Stimulated activated CD4-positive, alpha-beta T cell treated with anti-CD3 and anti-CD28 coated beads, Interleukin-2, amount 100 ng/mL, for 24 hours (primary cell): ENCODE data around the gene NEURL2.

ENCODE experiments used
- DNase-seq, 2 donors: peaks; one replicate each; pipeline ENCODE4 v3.0.0-alpha.2; 2020

NEURL2 gene

DNA sequence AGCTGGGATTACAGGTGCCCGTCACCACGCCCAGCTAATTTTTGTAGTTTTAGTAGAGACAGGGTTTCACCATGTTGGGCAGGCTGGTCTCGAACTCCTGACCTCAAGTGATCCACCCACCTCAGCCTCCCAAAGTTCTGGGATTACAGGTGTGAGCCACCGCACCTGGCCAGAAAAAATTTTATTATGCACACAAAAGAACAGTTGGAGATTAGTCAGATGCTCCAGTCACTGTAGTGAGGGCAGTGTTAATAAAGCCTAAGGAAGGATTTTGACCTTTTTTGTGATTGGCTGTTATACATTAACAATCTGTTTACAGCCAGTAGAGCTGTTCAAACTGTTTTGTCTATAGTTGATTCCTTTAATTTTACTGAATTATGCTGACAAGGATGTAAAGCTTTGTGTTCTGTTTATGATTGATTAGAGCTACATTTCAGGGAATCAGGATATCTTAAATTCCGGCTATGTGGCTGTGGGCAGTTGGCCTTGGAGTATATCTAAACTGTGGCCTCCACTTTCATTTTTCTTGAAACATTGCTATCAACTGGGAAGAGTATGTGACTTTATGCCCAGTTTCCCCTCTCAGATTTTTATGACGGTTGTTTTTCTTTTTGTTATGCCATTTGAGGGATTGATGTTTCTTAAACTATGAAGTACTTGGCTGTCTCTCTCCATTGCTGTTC lies 23.7 kb downstream of the NEURL2 start:
- no peak for DNase-seq

DNA sequence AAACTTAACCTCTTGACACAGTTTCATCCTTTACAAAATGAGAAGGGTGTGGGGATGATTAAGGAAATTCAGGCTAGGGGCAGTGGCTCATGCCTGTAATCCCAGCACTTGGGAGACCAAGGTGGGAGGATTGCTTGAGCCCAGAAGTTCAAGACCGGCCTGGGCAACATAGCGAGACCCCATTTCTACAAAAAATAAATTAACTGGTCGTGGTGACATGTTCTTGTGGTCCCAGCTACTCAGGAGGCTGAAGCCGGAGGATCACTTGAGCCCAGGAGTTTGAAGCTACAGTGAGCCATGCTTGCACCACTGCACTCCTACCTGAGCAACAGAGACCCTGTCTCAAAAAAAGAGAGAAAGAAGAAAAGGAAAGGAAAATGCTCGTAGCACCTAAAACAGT lies 24.6 kb downstream of the NEURL2 start:
- no peak for DNase-seq

DNA sequence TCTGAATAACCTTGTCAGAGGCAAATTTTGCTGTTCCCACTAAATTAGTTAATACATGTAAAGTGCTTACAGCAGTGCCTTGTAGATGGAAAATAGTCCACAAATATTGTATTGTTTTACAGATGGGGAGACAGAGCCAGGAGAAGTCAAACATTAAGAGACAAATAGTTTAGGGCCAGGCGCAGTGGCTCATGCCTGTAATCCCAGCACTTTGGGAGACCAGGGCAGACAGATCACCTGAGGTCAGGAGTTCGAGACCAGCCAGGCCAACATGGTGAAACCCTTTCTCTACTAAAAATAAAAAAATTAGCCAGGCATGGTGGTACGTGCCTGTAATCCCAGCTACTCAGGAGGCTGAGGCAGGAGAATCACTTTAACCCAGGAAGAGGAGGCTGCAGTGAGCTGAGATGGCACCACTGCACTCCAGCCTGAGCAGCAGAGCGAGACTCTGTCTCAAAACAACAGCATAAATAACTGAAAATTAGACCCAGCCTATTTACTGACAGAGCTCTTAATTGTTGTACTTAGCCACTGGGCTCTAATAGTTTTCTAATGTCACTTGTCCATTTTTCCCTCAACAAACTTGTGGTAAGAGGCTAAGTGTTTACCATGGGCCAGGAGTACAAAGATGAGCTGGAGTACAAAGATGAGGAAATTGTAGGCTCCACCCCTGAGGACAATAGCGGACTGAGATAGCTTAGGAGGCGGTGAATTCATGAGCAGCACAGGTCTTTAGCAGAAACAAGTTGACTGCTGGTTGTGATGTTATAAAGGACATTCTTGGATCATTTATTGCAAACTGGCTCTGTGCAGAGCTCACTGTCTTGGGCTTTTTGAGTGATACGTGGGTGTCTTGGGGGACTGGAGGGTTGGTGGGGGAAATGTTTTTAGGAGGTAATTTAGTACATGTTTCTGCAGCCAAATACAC lies 27.2 kb downstream of the NEURL2 start:
- no peak for DNase-seq

GRCh38 chr20:45861221-45862075 lies 29.6 kb downstream of the NEURL2 start:
- DNase-seq = no peak

DNA sequence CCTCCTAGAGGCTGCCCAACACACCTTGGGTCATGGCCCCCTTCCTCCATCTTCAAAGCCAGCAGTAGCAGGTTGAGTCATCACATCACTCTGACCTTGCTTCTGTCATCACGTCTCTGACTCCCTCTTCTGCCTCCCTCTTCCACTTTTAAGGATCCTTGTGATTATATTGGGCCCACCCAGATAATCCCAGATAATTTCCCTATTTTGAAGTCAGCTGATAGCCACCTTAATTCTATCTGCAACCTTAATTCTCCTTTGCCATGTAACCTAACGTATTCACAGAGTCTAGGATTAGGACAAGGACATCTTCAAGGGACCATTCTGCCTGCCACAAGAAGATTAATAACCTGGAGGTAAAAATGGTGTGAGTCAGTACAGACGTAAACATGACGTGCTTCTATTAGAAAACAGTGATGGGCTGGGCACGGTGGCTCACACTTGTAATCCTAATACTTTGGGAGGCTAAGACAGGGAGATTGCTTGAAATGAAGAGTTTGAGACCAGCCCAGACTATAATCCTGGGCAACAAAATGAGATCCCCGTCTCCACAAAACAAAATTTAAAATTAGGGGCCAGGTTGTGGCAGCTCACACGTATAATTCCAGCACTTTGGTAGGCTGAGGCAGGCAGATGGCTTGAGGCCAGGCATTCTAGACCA lies 30.3 kb downstream of the NEURL2 start:
- DNase-seq = no peak

DNA sequence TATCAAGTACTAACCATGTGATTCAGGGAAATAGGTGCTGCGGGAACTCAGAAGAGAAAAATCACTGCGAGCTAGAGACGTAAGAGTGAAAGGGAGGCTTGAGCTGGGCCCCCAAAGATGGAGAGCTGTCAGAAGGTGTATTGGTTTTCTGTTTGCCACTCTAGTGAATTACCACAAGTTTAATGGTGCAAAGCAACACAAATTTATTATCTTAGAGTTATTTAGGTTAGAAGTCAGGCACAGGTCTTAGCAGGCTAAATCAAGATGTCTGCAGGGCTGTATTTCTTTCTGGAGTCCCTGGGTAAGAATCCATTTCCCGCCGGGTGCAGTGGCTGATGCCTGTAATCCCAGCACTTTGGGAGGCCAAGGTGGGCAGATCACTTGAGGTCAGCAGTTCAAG lies 31.1 kb downstream of the NEURL2 start:
- DNase-seq = no peak

DNA sequence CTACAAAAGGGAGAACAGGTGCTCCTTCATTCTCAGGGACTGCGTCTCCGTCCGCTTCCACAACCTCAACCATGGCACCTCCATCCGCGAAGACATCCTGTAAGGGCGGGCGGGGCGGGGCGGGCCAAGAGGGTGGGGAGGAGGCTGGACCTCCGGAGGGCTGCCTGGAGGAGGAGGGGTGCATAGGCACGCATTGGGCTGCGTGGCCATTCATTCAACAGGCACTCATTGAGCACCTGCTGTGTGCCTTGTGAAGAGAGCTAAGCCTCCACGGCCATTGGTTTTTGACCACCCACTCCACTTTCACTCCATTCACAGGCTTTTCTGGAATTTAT lies 33.2 kb downstream of the NEURL2 start:
- DNase-seq = peak in 1 of 2 donors; percentile 53

DNA sequence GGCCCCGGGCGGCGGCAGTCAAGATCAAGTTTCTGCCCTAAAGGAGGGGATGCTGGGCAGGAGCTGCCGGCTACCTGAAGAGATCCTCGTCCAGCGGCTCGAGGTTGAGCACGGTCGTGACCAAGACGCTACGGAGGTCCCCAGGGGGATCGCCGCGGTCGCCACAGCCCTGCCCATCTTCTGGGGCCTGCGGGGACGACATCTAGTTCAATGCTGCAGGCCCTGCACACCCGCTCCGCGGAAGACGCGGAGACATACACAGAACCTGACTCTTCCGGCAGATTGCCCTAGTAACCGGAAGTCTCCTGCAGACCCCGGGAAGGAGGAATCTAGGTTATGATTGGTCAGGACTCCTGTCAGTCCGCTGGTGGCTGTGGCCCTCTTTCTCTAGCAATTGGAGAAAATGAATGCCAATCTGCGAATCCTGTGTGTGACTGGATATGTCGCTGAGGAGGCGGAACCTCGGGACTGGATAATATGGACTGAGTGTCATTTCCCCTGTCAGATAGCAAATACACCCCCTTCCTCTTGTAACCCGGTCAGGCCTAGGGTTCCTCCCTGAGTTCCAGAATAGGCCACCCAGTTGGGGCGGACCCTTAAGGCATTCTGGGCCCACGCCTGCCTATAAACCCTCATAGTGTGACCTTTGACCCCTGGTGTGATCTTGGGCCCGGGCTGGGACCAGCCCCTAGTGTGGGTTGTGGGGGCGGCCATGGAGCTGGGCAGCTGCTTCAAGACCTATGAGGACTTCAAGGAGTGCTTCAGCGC lies 33.7 kb downstream of the NEURL2 start, which contains the start of the genes ACOT8 and ZSWIM3:
Gene ACOT8 (minus strand): TSS at position 279 of the 768 bp plus-strand sequence. CDS start 77 bp downstream, at position 202.
Gene ZSWIM3 (plus strand): TSS at position 501 of the 768 bp plus-strand sequence. CDS start 212 bp downstream, at position 713.
- DNase-seq = peak; percentile 85 to 92

DNA sequence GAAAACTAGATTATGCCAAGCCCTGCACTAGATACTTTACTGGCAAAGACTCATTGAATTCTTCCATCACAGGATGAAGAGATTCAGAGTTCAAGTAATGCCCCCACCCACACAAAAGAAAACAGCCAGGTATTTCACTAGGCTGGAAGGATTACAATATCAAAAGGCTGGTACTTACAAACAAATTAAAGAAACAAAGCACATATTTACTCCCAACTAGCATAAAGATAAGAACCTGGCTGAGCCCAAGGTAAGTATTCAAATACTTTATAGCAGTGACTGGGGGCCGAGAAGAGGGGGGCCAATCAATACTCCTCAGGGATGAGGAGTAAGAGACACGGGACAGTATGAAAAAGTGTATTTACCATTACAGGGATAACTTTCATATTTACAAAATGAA lies 37.5 kb downstream of the NEURL2 start:
- DNase-seq = no peak

DNA sequence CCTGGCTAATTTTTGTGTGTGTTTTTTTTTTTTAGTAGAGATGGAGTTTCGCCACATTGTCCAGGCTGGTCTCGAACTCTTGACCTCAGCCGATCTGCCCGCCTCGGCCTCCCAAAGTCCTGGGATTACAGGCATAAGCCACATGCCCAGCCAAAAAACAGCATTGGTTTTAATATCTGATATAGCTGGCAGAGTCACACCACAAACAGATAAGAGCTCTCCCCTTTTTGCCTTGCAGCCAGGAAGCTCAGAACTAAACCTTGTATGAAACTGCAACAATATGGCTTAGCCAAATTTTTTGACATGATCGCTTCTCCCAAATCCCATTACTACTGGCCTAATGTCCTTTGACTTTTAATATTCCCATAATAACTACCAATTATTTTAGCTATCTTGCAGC lies 38.7 kb downstream of the NEURL2 start:
- no peak for DNase-seq

GRCh38 chr20:45851501-45851900 lies 39.5 kb downstream of the NEURL2 start:
- no peak for DNase-seq

- no peak for DNase-seq
These were observed 40.1 kb downstream of the NEURL2 start for GRCh38 chr20:45850926-45851325.

DNA sequence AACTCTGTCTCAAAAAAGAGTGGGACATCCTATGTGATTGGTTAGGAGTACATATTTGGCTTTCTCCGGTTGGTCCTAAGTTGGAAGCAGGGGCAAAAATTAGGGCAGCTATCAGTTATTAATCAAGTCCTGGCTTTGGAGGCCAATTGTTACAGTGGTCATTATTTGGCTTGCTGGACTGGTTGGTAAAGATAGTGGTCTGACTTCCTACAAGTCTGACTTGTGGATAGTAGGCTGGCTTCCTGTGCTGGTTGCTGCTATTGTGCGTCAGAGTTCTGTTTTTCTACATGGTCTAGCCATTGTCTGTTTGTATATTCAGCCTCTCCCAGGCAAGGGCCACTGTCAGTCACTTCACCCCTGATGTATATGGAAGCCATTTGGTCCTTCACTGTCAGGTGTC lies 40.8 kb downstream of the NEURL2 start:
- DNase-seq = no peak

- no peak for DNase-seq
These were observed 41.9 kb downstream of the NEURL2 start for GRCh38 chr20:45848969-45849582.

- no peak for DNase-seq
These were observed 42.6 kb downstream of the NEURL2 start for GRCh38 chr20:45848421-45848820.

DNA sequence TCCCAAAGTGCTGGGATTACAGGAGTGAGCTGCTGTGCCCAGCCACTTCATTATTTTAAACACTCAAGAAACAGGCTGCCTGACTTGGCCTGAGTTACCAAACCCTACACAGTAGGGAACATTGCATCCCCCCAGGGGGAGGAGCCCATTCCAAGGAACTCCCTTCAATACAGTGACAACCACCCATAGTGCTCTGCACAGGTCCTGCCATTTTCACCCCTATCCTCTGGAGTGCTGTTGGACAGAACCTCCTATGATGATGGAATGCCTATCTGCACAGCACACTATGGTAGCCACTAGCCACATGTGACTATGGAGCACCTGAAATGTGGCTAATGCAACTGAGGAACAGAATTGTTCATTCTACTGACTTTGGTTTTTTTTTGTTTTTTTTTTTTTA lies 45.6 kb downstream of the NEURL2 start:
- no peak for DNase-seq

DNA sequence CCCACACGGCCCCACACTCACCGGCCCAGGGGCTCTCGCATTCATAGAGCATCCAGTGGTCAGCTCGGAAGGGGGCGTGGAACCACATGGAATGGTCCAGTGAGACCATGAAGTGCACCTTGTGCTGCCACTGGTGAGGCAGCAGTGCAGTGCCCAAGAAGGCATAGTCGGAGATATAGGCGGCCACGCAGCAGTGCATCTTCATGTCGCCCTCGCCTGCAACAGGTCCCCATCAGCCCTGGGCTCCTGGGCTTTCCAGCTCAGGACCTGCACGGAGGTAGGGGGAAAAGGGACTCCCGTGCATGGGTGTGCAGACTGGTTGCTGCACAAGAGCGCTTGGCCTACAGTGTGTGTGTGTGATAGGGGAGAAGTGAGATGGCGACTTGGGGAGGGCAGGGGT lies 47.5 kb downstream of the NEURL2 start:
- DNase-seq = no peak

DNA sequence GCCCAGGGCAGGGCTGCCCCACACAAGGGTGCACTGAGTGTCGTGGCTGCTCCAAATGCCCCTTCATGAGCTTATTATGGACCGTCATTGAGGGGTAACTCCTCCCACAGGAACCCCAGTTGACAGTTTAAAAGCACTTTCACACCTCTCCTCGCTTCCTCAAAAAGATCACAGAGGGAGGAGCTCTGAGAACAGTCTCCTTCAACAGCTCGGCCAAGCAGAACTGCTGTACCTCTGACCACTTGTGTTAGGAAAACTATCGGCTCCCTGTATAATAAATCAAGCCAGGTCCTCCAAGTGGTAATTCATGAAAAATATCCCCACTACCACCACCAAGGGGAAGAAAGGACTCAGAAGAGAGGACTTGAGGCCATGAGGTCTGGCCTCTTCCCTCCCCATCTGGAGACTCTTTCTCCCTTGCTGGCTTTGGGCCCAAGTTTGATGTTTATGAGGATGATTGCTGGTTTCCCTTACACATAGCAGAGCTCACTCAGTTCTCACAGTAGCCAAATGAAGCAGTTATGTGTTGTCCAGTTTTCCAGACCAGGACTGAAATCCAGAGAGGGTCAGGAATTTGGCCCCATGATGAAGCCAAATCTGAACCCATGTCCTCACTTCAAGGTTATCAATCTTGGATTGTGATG lies 48.7 kb downstream of the NEURL2 start:
- DNase-seq = no peak

DNA sequence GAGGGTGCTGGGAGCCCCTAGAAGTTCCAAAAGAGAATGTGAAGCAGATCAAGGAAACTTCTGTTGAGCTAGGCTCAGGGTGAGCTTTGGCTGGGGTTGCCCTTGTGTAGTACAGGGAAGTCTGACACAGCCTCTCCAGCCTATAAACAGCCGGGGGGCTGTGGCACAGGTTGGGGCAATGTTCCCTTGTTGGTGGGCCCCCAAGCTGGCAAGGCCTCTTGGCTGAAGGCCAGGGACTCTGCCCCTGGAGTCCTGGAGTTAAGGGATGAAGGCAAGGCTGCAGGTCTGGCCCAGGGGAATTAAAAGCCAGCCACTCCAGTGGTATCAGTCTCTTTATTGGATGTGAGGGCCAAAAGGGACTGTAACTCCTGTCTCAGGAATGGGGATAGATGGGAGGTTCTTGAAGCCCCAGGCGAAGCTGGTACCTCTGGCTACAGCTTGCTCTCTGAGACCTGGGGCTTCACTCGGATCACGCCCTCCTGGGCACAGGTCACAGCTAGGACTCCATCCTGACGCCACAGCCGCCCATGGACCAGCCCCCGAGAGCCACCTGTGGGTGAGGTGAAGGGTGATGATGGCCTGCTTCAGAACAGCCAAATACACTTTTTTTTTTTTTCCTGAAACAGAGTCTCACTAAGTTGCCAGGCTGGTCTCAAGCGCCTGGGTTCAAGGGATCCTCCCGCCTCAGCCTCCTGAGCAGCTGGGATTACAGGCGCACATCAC lies 49.4 kb downstream of the NEURL2 start:
- DNase-seq = no peak

GRCh38 chr20:45840700-45841198 lies 50.3 kb downstream of the NEURL2 start:
- DNase-seq = no peak
